Skeletal muscle cell (primary cell): Measurements from ENCODE around the gene GNG13.

Experiments
- DNase-seq: peaks from one replicate; pipeline ENCODE4 v3.0.0-alpha.2; 2010; ENCODE audit warnings: low read depth
- H3K4me3 ChIP-seq: 2 replicates; pipeline ENCODE4 v1.5.1; 2011; ENCODE audit warnings: low read depth, mild to moderate bottlenecking, control low read depth, low read length, moderate library complexity

Gene GNG13

GRCh38 chr16:817001-817906 is 16.7 kb upstream of the GNG13 start:
- DNase-seq: no peak
- no peak overlapping the region for H3K4me3 ChIP-seq

DNA sequence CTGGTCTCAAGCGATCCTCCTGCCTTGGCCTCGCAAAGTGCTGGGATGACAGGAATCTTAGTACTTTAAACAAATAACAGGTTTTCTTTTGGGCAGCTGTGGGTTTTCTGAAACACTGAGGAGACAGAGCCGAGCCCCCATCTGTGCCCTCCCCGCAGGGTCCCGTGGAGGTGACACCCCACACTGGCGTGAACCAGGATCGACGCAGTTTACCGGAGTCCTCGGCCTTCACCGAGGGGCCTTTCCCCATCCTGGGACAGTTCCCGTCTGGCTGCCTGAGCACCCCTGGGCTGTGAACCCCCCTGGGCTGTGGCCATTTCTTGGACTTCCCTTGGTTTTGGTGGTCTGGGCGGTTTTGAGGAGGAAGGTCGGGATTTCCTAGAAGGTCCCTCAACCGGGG is 15.3 kb upstream of the GNG13 start:
- no peak for DNase-seq
- no peak overlapping the region for H3K4me3 ChIP-seq

DNA sequence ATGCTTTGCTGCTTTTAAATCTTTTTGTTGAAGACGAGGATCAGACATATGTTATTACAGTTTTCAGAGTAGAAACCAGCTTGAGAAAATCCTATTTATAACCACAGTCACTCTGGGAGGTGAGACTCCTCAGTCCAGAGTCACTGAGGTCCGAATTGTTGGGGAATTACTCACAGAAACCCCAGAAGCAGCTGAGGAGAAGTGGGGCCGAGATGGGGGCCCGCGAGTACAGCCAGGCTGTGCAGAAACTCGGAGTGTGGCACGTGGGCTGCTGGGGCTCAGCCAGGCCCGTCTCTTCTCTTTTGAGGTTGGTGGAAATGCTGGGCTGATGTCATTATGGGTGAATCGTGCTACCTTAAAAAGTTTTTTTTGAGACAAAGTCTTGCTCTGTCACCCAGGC is 14.4 kb upstream of the GNG13 start:
- DNase-seq: peak; percentile 30
- no peak overlapping the region for H3K4me3 ChIP-seq

DNA sequence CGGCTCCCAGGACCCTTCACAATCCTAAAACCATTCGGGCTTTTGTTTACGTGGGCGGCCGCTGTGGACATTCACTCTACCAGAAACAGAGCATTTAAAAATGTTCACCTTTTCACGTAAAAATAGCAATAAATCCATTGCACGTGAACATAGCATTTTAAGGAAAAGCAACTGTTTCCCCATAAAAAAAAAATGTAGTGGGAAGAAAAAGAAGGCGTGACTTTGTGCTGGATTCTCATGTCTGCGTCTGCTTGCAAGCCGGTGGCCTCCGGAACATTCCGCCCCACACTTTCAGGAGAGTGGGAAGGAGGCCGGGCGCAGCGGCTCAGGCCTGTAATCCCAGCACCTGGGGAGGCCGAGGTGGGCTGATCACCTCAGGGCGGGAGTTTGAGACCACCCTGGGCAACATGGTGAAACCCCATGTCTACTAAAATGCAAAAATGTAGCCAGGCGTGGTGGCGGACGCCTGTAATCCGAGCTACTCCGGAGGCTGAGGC is 13.4 kb upstream of the GNG13 start:
- peak overlapping the region; percentile 21 for H3K4me3 ChIP-seq
- DNase-seq: no peak

- no peak for DNase-seq
- peak overlapping the region; percentile 21 for H3K4me3 ChIP-seq
Measured at GRCh38 chr16:813204-813915, 12.8 kb upstream of the GNG13 start.

DNA sequence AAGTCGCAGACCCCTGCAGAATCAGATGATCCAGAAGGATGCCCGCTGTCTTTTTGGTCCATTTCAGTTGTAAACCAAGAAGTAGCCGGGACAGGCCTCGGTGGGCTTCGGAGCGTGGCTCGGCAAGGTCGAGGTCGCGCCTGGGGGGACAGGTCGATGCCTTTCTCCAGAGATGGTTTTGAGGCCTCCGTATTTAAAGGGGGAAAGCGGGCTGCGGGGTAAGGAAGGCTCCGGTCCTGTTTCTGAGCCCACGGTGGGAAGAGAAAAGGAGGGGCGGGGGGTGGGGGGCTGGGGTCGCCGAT is 7.5 kb upstream of the GNG13 start:
- DNase-seq: no peak
- peak overlapping the region; percentile 72 for H3K4me3 ChIP-seq

GRCh38 chr16:807347-808084 is 7.0 kb upstream of the GNG13 start:
- DNase-seq: peak; percentile 64
- peak overlapping the region; percentile 72 for H3K4me3 ChIP-seq

DNA sequence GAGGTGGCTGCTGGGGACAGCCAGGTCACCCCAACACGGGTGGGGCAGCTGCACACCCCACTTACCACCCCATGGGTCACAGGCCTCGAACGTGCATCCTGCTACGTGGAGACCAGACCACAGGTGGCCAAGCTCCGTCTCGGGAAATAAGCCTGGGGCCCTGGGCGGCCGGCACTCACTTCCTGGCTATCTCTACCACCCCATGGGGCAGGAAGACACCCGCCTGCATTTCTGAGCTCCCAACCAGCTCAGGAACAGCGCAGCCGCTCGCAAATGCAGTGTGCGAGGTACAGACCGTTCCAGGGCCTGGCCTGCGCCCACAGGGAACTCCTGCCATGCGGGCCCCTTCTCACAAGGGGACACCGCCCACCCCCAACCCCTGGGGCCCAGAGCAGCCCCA is 4.9 kb upstream of the GNG13 start:
- DNase-seq: no peak
- H3K4me3 ChIP-seq: no peak overlapping the region

GRCh38 chr16:804193-805048 is 3.9 kb upstream of the GNG13 start:
- H3K4me3 ChIP-seq: no peak overlapping the region
- no peak for DNase-seq

DNA sequence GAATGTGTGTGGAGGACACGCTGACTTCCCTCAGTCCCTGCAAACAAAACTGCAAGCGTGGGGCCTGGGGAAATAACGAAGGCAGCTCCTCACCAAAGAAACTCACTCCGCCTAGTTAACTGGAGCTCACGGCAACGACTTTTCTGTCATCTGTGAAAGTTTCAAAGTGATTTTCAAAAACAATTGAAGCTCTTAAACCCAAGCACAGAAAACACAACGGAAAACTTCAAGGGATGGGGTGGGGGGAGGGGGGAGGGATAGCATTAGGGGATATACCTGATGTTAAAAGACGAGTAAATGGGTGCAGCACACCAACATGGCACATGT is 3.2 kb upstream of the GNG13 start:
- no peak overlapping the region for H3K4me3 ChIP-seq
- no peak for DNase-seq

DNA sequence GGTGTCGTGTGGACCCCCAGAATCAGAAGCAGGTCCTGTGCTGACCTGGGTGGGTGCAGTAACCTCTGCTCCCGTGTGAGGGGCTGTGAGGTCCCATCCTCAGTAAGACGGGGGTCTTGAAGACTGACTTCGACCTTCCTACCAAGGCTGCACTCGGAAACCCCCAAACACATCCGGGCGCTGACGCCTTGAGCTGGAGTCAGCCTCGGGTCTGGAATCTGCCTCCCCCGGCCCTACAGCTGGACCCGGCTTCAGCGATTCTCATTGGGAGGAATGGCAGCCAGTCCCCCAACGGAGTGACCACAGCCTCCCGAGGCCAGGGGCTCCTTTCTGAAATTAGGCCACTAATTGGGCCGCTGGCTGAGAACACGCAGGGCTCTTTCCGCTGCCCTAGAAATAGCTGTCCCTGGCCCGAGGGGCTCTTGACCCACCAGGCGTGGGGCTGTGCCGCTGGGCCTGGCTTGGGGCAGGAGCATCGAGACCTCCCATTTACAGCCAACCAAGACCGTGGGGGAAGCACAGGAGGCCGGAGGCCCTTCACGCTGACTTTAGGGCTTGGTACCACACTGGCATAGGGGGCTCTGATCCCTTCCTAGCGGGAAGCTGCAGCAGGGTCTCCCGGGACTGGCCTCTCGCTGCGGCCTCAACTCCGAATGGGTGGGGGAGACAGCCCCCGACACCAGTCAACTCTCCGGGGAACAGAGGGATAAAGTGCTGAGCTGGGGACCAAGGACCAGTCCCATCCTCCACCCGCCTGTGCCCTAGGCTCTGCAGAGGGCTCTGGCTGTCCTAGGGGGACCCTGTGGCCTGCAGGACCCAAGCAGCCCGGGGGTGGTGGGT is 2.6 kb upstream of the GNG13 start:
- DNase-seq: no peak
- H3K4me3 ChIP-seq: no peak overlapping the region

GRCh38 chr16:802461-802860 is 1.9 kb upstream of the GNG13 start:
- no peak for DNase-seq
- H3K4me3 ChIP-seq: no peak overlapping the region

DNA sequence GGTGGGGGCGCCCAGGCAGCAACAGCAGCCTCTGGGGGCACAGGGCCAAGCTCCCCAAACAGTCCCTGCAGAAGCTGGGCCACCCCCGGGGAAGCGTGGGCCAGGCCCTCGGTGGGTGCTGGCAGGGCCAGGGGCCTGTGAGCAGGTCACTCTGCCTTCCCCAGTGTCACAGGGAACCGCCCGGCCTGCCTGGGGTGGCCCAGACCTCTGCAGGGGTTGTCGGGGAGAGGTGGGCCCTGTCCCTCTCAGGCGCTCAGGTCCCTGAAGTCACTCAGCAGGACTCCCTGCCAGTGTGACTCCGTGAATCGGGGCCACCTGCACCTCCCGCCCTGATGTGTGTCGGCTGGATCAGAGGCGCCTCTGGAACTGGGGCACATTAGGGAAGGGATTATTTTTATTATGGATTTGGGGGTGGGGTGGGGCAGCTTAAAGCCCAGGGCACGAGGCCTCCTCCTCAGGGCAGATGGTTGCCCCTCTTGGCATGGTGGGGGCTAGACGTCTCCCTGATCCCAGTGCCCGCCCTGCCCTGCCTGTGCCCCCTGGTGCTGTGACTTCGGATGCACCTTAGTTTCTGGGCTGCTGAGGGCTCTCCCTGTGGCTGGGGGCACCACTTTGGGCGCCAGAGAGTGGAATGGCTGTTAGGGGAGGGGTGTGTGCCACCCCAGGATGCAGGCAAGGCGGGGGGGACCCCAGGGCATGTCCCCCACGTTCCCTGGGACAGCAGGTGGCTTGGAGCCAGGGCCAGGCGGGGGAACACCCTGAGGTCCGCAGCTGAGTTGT is 1.2 kb upstream of the GNG13 start:
- no peak overlapping the region for H3K4me3 ChIP-seq
- DNase-seq: no peak

GRCh38 chr16:800834-801511 is 439 bp upstream of the GNG13 start:
- DNase-seq: no peak
- H3K4me3 ChIP-seq: no peak overlapping the region

DNA sequence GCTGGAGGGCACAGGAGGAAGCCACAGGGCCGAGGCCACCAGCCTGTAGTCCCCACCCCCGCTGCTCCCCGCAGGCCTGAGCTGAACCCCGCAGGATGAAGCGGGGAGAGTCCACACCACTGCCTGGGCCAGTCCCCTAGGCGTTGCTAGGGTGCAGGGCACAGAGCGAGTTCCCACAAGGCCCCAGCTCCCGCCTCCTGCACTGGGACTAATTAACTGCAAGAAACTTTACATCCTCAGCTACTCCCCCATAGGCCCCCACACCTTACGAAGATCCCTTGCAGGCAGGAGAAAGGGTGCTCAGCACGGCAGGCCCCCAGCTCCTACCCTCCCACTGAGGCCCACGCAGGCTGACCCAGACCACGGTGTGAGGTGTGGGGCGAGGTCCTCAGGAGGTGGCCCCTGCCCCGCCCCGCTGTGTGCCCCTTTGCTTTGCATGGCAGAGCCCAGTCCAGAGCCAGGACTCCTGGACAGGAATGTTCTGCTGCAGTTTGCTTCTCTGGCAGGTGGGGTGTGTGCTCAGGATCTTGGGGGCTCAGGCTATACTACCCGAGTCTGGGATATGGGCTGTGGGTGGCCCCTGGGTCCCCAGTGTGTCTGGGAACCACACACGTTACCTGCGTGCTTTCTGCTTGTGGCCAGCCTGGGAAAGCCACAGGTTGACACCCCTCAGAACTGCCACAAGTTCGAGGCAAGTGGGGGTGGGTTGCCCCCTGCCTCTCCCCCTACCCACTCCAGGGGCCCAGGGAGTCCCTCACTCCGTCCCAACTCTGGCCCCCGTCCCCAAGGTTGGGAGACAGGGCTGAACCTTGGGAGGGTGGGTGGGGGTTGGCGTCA is 1.2 kb downstream of the GNG13 start:
- DNase-seq: no peak
- no peak overlapping the region for H3K4me3 ChIP-seq

DNA sequence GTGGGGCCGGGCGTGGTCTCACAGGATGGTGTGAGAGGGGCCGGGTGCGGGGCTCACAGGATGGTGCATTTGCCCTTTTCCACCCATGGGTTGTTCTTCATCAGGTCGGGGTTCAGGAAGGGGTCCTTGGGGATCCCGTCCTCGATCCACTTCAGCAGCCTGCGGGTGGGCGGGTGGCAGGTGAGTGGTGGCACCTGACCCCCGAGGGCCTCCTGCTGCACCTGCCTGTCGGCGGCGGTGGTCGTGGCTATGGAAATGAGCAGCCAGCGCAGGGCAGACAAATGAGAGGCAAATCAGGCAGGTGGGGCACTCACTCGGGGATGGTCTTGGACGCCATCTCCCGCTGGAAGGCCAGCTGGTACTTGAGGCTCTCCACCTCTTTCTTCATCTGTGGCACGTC is 1.9 kb downstream of the GNG13 start:
- no peak overlapping the region for H3K4me3 ChIP-seq
- DNase-seq: no peak

- no peak for DNase-seq
- H3K4me3 ChIP-seq: no peak overlapping the region
Measured at GRCh38 chr16:797686-798085, 2.8 kb downstream of the GNG13 start.
